ENCODE results near the gene CDH16.
"Not testable (repeated sequence)": the region's sequence is repeated elsewhere in the genome, so short reads cannot be mapped to it uniquely, and the experiment has no call there.

Gene CDH16

DNA sequence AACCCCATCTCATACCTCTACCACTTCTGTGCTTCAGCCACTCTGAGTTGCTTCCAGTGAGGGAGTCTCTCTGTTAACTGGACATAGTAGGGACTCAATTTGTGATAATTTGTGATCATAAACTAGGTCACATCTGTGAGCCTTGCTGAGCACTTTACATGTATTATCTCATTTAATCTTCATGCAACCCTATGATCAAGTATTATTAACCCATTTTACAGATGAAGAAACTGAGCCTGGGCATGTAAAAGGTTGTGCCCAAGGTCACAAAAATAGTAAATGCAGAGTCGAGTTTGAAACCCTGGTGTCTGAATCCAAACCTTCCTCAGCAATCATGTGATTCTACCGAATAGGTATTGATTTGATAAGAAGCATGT is 19.8 kb downstream of the CDH16 start:
- no peak for DNase-seq
- TF ChIP-seq POLR2A (IDR thresholded peaks at IDR 0.05; ENCODE audit: low read length) (no peak), GATA1 (IDR thresholded peaks at IDR 0.05; ENCODE audit: low read depth, low read length) (no peak)

DNA sequence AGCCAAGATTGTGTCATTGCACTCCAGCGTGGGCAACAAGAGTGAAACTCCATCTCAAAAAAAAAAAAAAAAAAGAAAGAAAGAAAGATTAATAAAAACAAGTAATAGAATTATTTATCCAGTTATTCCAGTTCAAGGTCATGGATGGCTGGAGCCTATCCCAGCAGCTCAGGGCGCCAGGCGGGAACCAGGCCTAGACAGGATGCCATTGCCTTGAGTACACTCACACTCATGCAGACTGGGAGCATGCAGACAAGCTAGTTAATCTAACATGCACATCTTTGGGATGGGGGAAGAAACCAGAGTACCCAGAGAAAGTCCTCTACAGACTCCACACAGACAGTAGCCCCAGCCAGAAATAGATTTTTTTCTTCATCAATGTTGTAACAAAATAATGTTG is 20.5 kb downstream of the CDH16 start:
- TF ChIP-seq POLR2A (IDR thresholded peaks at IDR 0.05; ENCODE audit: low read length), result no peak
- TF ChIP-seq GATA1 (IDR thresholded peaks at IDR 0.05; ENCODE audit: low read depth, low read length), result no peak
- DNase-seq, result no peak

DNA sequence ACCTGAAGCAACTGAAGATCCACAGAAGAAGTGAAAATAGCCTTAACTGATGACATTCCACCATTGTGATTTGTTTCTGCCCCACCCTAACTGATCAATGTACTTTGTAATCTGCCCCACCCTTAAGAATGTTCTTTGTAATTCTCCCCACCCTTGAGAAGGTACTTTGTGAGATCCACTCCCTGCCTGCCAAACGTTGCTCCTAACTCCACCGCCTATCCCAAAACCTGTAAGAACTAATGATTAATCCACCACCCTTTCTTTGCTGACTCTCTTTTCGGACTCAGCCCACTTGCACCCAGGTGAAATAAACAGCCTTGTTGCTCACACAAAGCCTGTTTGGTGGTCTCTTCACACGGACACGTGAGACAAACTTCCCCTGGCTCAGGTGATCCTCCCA is 22.0 kb downstream of the CDH16 start:
- not testable (repeated sequence) for DNase-seq

DNA sequence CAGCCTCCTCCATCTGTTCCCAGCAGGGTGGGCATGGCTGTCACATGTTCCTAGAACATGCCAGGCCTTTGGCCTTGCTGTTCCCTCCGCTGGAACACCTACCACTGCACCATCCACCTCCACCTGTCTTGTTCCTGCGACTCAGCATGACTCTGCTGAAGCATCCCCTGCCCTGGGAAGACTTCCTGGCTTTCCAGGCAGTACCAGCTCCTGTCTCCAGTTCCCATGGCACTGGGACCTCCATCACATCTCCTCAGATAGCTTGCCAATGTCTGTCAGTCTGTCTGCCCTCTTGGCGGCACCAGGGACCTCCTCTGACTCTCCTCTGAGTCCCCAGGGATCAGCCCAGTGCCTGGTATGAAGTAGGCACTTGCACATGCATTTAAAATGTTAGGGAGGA is 22.7 kb downstream of the CDH16 start:
- no peak for DNase-seq
- TF ChIP-seq POLR2A (IDR thresholded peaks at IDR 0.05; ENCODE audit: low read length) (no peak), GATA1 (IDR thresholded peaks at IDR 0.05; ENCODE audit: low read depth, low read length) (no peak)

DNA sequence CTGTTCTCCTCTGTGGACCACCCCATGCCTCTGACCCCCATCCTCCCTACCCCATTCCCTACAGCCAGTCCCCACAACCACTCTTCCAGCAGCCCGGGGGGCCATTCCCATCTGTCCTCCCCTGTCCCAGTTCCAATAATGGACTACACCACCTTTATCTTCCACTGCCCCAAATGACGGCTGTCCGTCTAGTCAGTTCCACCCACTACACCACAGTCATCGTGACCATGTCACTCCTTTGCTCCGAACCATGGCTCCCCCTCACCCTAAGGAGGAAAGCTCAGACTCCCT is 23.1 kb downstream of the CDH16 start:
- no peak for DNase-seq
- TF ChIP-seq GATA1 (IDR thresholded peaks at IDR 0.05; ENCODE audit: low read depth, low read length) (no peak), POLR2A (IDR thresholded peaks at IDR 0.05; ENCODE audit: low read length) (no peak)

- DNase-seq, result peak; percentile 80 to 91
- no peak for TF ChIP-seq POLR2A (IDR thresholded peaks at IDR 0.05; ENCODE audit: low read length)
- TF ChIP-seq GATA1 (IDR thresholded peaks at IDR 0.05; ENCODE audit: low read depth, low read length), result no peak
Observed at GRCh38 chr16:66894948-66895688, 23.6 kb downstream of the CDH16 start.

- TF ChIP-seq GATA1 (IDR thresholded peaks at IDR 0.05; ENCODE audit: low read depth, low read length) (no peak), POLR2A (IDR thresholded peaks at IDR 0.05; ENCODE audit: low read length) (no peak)
- DNase-seq, result no peak
Observed at GRCh38 chr16:66894055-66894454, 24.6 kb downstream of the CDH16 start.

DNA sequence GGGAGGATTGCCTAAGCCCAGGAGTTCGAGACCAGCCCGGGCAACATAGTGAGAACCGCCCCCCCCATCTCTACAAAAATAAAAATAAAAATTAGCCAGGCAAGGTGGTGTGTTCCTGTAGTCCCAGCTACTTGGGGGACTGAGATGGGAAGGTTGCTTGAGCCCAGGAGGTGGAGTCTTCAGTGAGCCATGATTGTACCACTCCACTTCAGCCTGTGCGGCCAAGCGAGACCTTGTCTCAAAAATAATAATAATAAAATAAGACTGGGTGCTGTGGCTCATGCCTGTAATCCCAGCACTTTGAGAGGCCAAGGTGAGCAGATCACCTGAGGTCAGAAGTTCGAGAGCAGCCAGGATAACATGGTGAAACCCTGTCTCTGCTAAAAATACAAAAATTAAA is 26.9 kb downstream of the CDH16 start:
- TF ChIP-seq POLR2A (IDR thresholded peaks at IDR 0.05; ENCODE audit: low read length), result no peak
- TF ChIP-seq GATA1 (IDR thresholded peaks at IDR 0.05; ENCODE audit: low read depth, low read length), result no peak
- DNase-seq, result no peak

GRCh38 chr16:66891360-66891759 is 27.3 kb downstream of the CDH16 start:
- TF ChIP-seq POLR2A (IDR thresholded peaks at IDR 0.05; ENCODE audit: low read length), result no peak
- no peak for TF ChIP-seq GATA1 (IDR thresholded peaks at IDR 0.05; ENCODE audit: low read depth, low read length)
- no peak for DNase-seq

DNA sequence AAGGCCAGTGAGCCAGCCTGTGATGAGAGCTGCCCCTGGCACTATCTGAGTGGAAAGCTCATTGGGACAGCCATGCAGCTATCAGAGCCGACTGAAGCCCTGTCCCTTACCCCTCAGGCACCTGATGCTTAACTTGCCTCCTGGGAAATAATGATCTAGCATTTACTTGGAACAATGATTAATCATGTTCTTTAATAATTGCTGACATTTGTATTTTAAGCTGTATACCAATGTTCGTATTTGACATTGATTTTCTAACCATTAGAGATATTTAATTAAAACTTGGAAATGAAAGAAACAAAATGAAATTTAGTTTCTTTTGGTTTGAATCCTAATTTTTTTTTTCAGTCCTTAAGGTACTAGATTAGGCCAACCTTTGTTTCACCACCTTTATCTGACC is 27.9 kb downstream of the CDH16 start:
- no peak for DNase-seq
- no peak for TF ChIP-seq GATA1 (IDR thresholded peaks at IDR 0.05; ENCODE audit: low read depth, low read length)
- TF ChIP-seq POLR2A (IDR thresholded peaks at IDR 0.05; ENCODE audit: low read length), result no peak

DNA sequence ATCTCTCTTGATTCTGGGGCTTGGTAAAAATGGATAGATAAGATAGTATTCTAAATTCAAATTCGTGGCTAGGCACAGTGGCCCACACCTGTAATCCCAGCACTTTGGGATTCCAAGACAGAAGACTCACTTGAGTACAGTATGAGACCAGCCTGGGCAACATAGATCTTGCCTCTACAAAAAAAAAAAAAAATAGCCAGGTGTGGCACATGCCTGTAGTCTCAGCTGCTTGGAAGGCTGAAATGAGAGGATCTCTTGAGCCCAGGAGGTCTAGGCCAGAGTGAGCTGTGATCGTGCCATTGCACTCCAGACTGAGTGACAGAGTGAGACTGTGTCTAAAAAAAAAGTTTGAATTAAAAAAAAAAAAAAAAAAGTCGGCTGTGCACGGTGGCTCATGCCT is 29.1 kb downstream of the CDH16 start:
- DNase-seq, result no peak
- TF ChIP-seq GATA1 (IDR thresholded peaks at IDR 0.05; ENCODE audit: low read depth, low read length), result no peak
- TF ChIP-seq POLR2A (IDR thresholded peaks at IDR 0.05; ENCODE audit: low read length), result no peak

DNA sequence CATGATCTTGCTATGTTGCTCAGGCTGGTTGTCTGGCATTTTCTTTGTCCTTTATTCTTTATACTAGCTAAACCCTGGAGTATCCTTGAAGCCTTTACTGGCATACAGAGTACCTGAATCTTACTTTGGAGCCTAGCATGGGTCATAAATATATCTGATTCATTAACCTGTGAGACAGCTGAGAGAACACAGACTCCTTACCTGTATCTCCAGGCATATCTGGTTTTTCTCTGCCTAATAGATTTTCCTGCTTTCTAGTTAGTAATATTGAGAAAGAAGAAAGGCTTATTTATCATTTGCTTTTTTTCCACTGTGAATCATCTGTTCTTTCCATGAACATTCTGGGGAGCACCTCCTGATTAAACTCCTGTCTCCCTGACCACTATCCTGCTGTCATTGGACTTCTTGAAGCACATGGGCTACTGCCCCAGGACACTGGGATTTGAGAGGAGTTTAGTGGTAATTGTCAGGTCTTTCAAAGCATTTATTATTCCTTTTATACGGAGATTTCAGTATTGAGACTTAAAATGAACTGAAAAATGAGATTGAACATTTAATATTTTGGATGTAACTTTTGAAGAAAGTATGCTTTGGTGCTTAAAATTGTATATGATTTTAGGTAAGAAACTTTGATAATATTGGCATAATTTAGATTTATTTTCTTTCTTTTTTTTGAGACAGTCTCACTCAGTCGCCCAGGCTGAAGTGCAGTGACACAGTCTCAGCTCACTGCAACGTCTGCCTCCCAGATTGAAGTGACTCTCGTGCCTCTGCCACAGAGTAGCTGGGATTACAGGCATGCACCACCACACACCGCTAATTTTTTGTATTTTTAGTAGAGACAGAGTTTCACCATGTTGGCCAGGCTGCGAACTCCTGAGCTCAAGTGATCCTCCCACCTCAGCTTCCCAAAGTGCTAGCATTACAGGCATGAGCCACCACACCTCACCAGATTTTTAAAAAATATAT is 29.8 kb downstream of the CDH16 start:
- no peak for DNase-seq
- TF ChIP-seq POLR2A (IDR thresholded peaks at IDR 0.05; ENCODE audit: low read length) (no peak), GATA1 (IDR thresholded peaks at IDR 0.05; ENCODE audit: low read depth, low read length) (no peak)

- no peak for DNase-seq
- TF ChIP-seq GATA1 (IDR thresholded peaks at IDR 0.05; ENCODE audit: low read depth, low read length) (no peak), POLR2A (IDR thresholded peaks at IDR 0.05; ENCODE audit: low read length) (no peak)
Observed at GRCh38 chr16:66886914-66887313, 31.8 kb downstream of the CDH16 start.

- no peak for TF ChIP-seq GATA1 (IDR thresholded peaks at IDR 0.05; ENCODE audit: low read depth, low read length)
- TF ChIP-seq POLR2A (IDR thresholded peaks at IDR 0.05; ENCODE audit: low read length), result no peak
Observed at GRCh38 chr16:66886321-66886720, 32.4 kb downstream of the CDH16 start.

GRCh38 chr16:66885491-66885890 is 33.2 kb downstream of the CDH16 start:
- DNase-seq, result no peak
- no peak for TF ChIP-seq GATA1 (IDR thresholded peaks at IDR 0.05; ENCODE audit: low read depth, low read length)
- no peak for TF ChIP-seq POLR2A (IDR thresholded peaks at IDR 0.05; ENCODE audit: low read length)

More at GRCh38 chr16:66886321-66886720, 32.4 kb downstream of the CDH16 start:
- no peak for DNase-seq
